ENCODE data around the gene PPTC7.
"Not testable (repeated sequence)": the region's sequence is repeated elsewhere in the genome, so short reads cannot be mapped to it uniquely, and the experiment has no call there.

PPTC7 gene

GRCh38 chr12:110575326-110575725, 7.8 kb downstream of the PPTC7 start:
- H3K27me3 Mint-ChIP-seq = no peaks in the 10 kb centered on the region

DNA sequence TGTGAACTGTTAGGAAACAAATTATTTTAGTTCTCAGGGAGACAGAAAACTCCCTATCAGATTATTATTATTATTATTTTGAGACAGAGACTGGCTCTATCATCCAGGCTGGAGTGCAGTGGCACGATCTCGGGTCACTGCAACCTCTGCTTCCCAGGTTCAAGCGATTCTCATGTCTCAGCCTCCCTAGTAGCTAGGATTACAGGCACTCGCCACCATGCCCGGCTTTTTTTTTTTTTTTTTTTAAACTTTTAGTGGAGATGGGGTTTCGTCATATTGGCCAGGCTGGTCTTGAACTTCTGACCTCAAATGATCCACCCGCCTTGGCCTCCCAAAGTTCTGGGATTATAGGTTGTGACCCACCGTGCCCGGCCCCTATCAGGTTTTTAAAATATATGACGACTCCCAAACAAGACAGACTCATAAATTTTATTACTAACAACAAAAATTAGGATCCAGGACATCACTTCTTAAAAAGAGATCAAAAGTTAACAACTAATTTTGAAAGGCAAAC, 8.3 kb downstream of the PPTC7 start:
- H3K27me3 Mint-ChIP-seq, H3K36me3 Mint-ChIP-seq: not testable (repeated sequence)
- H3K4me3 Mint-ChIP-seq = peak overlapping the region; percentile 51

More at GRCh38 chr12:110575326-110575725, 7.8 kb downstream of the PPTC7 start:
- Mint-ChIP-seq H3K4me1 (ENCODE audit: low read depth) (peaks cover 69% of the 10 kb centered on the region), H3K4me3 (peak overlapping the region; percentile 51), H3K9me3 (ENCODE audit: low read depth) (no peaks in the 10 kb centered on the region), H3K36me3 (peaks cover 5% of the 10 kb centered on the region), H3K27ac (peak overlapping the region; percentile 83)

GRCh38 chr12:110574044-110574443, 9.1 kb downstream of the PPTC7 start:
- H3K4me3 Mint-ChIP-seq = peak overlapping the region; percentile 44
- no peaks in the 10 kb centered on the region for H3K27me3 Mint-ChIP-seq
- peaks cover 4% of the 10 kb centered on the region for H3K9me3 Mint-ChIP-seq (ENCODE audit: low read depth)
- peaks cover 11% of the 10 kb centered on the region for H3K36me3 Mint-ChIP-seq
- H3K27ac Mint-ChIP-seq = peak overlapping the region; percentile 50
- H3K4me1 Mint-ChIP-seq (ENCODE audit: low read depth) = peaks cover 64% of the 10 kb centered on the region

More for the DNA sequence above, 8.3 kb downstream of the PPTC7 start:
- Mint-ChIP-seq H3K27ac (peak overlapping the region; percentile 83), H3K4me1 (ENCODE audit: low read depth) (peaks cover 65% of the 10 kb centered on the region)
- not testable (repeated sequence) for H3K9me3 Mint-ChIP-seq (ENCODE audit: low read depth)

DNA sequence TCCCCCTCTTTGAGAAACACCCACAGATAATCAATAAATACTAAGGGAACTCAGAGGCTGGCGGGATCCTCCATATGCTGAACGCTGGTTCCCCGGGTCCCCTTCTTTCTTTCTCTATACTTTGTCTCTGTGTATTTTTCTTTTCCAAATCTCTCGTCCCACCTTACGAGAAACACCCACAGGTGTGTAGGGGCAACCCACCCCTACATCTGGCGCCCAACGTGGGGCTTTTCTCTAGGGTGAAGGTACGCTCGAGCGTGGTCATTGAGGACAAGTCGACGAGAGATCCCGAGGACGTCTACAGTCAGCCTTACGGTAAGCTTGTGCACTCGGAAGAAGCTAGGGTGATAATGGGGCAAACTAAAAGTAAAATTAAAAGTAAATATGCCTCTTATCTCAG, 12.3 kb downstream of the PPTC7 start:
- not testable (repeated sequence) for H3K36me3 Mint-ChIP-seq; H3K9me3 Mint-ChIP-seq (ENCODE audit: low read depth); H3K4me3 Mint-ChIP-seq; H3K27ac Mint-ChIP-seq; H3K27me3 Mint-ChIP-seq
- H3K4me1 Mint-ChIP-seq (ENCODE audit: low read depth) = peaks cover 62% of the 10 kb centered on the region

- H3K27ac Mint-ChIP-seq = peak overlapping the region; percentile 76
- H3K4me3 Mint-ChIP-seq = peak overlapping the region; percentile 44
- not testable (repeated sequence) for H3K36me3 Mint-ChIP-seq; H3K27me3 Mint-ChIP-seq; H3K9me3 Mint-ChIP-seq (ENCODE audit: low read depth)
- peaks cover 62% of the 10 kb centered on the region for H3K4me1 Mint-ChIP-seq (ENCODE audit: low read depth)
These were observed 13.3 kb downstream of the PPTC7 start for GRCh38 chr12:110569838-110570237.

- peaks cover 4% of the 10 kb centered on the region for H3K9me3 Mint-ChIP-seq (ENCODE audit: low read depth)
- no peak overlapping the region for H3K4me3 Mint-ChIP-seq
- H3K36me3 Mint-ChIP-seq = peaks cover 9% of the 10 kb centered on the region
- no peak overlapping the region for H3K27ac Mint-ChIP-seq
- peaks cover 65% of the 10 kb centered on the region for H3K4me1 Mint-ChIP-seq (ENCODE audit: low read depth)
- H3K27me3 Mint-ChIP-seq = no peaks in the 10 kb centered on the region
These were observed 14.4 kb downstream of the PPTC7 start for GRCh38 chr12:110568752-110569151.

GRCh38 chr12:110566993-110567392, 16.1 kb downstream of the PPTC7 start:
- peaks cover 9% of the 10 kb centered on the region for H3K36me3 Mint-ChIP-seq
- H3K4me1 Mint-ChIP-seq (ENCODE audit: low read depth) = peaks cover 71% of the 10 kb centered on the region
- peaks cover 4% of the 10 kb centered on the region for H3K9me3 Mint-ChIP-seq (ENCODE audit: low read depth)
- H3K27me3 Mint-ChIP-seq = no peaks in the 10 kb centered on the region
- peak overlapping the region; percentile 17 for H3K4me3 Mint-ChIP-seq
- peak overlapping the region; percentile 84 for H3K27ac Mint-ChIP-seq

DNA sequence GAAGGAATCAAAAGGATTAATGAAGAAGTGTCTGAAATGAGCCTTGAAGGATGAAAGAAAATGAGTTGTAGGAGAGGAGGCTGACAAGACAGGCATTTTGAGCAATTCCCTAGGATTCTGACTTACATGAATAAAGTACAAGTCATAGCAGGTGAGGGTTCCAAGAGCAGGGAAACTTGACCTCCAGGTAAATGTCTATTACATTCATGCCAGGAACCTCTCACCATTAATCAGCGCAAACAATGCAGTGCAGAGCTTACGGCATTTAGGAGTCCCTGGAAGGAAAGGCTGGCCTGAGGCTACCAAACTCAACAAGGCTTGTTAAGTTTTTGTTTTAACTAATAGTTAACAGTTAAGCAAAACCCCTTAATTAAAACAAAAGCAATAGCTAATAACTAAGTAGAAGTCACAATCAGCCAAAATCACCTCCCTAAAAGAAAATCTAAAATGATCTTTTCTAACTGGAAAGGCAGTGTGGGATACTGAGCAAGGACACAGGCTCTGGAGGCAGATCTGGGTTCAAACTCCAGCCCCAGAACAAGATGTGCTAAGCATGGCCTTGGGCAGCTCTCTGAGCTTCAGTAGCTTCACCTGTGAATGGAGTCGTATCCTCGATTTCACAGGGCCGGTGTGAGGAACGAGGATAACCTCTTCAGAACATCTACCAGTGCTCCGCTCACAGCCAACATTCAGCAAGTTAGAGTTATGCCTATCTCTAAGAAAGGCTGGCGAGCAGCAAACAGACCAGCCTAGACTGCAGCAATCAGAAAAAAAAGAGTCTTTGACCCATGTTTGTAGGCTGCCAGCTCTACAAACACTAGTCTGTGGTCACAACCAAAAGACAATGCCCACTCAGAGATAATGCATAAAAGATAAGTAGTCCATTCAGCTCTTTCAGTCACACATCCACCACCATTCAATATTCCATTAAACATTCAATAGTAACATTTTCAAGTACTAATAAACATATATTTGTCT, 16.9 kb downstream of the PPTC7 start:
- H3K4me3 Mint-ChIP-seq = peak overlapping the region; percentile 35
- H3K27me3 Mint-ChIP-seq = no peaks in the 10 kb centered on the region
- peaks cover 76% of the 10 kb centered on the region for H3K4me1 Mint-ChIP-seq (ENCODE audit: low read depth)
- H3K27ac Mint-ChIP-seq = peak overlapping the region; percentile 84
- H3K9me3 Mint-ChIP-seq (ENCODE audit: low read depth) = peaks cover 4% of the 10 kb centered on the region
- H3K36me3 Mint-ChIP-seq = peaks cover 6% of the 10 kb centered on the region

GRCh38 chr12:110564471-110564991, 18.6 kb downstream of the PPTC7 start:
- Mint-ChIP-seq H3K9me3 (ENCODE audit: low read depth) (no peaks in the 10 kb centered on the region), H3K36me3 (peaks cover 2% of the 10 kb centered on the region), H3K27me3 (no peaks in the 10 kb centered on the region), H3K4me1 (ENCODE audit: low read depth) (peaks cover 85% of the 10 kb centered on the region), H3K27ac (peak overlapping the region; percentile 79), H3K4me3 (no peak overlapping the region)

GRCh38 chr12:110563702-110564470, 19.2 kb downstream of the PPTC7 start:
- H3K27me3 Mint-ChIP-seq = no peaks in the 10 kb centered on the region
- H3K4me3 Mint-ChIP-seq = peak overlapping the region; percentile 65
- H3K27ac Mint-ChIP-seq = peak overlapping the region; percentile 91
- H3K9me3 Mint-ChIP-seq (ENCODE audit: low read depth) = no peaks in the 10 kb centered on the region
- H3K4me1 Mint-ChIP-seq (ENCODE audit: low read depth) = peaks cover 85% of the 10 kb centered on the region
- H3K36me3 Mint-ChIP-seq = no peaks in the 10 kb centered on the region

- H3K27me3 Mint-ChIP-seq; H3K9me3 Mint-ChIP-seq (ENCODE audit: low read depth); H3K36me3 Mint-ChIP-seq: not testable (repeated sequence)
- H3K4me1 Mint-ChIP-seq (ENCODE audit: low read depth) = peaks cover 83% of the 10 kb centered on the region
- peak overlapping the region; percentile 91 for H3K27ac Mint-ChIP-seq
- peak overlapping the region; percentile 67 for H3K4me3 Mint-ChIP-seq
These were observed 20.7 kb downstream of the PPTC7 start for GRCh38 chr12:110562386-110562785.

DNA sequence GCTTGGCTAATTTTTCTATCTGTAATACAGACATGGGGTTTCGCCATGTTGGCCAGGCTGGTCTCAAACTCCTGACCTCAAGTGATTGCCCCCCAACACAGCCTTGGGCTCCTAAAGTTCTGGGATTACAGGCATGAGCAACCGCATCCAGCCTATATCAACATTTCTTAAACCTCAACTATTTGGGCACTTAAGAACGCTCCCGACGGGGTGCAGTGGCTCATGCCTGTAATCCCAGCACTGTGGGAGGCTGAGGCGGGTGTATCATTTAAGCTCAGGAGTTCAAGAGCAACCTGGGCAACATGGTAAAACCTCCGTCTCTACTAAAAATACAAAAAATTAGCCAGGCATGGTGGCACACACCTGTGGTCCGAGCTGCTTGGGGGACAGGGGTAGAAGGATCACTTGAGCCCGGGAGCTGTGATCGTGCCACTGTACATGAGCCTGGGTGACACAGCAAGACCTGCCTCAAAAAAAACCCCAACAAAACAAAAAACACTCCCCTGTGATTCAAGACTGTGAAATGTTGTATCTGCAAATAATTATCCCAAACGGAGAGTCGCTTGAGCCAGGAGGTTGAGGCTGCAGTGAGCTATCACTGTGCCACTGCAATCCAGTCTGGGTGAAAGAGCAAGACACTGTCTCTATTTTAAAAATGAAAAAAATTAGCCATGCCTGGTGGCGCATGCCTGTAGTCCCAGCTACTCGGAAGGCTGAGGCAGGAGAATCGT, 21.5 kb downstream of the PPTC7 start:
- H3K36me3 Mint-ChIP-seq = peaks cover 8% of the 10 kb centered on the region
- H3K27ac Mint-ChIP-seq = peak overlapping the region; percentile 92
- no peaks in the 10 kb centered on the region for H3K27me3 Mint-ChIP-seq
- H3K4me3 Mint-ChIP-seq = peak overlapping the region; percentile 74
- H3K9me3 Mint-ChIP-seq (ENCODE audit: low read depth) = no peaks in the 10 kb centered on the region
- H3K4me1 Mint-ChIP-seq (ENCODE audit: low read depth) = peaks cover 83% of the 10 kb centered on the region

- Mint-ChIP-seq H3K27ac (peak overlapping the region; percentile 85), H3K4me3 (peak overlapping the region; percentile 35), H3K9me3 (ENCODE audit: low read depth) (no peaks in the 10 kb centered on the region), H3K36me3 (peaks cover 8% of the 10 kb centered on the region), H3K27me3 (no peaks in the 10 kb centered on the region), H3K4me1 (ENCODE audit: low read depth) (peaks cover 82% of the 10 kb centered on the region)
These were observed 22.2 kb downstream of the PPTC7 start for GRCh38 chr12:110560946-110561345.

- Mint-ChIP-seq H3K4me3 (peak overlapping the region; percentile 1), H3K4me1 (ENCODE audit: low read depth) (peaks cover 82% of the 10 kb centered on the region), H3K36me3 (peaks cover 8% of the 10 kb centered on the region), H3K27ac (no peak overlapping the region), H3K9me3 (ENCODE audit: low read depth) (no peaks in the 10 kb centered on the region), H3K27me3 (no peaks in the 10 kb centered on the region)
These were observed 23.1 kb downstream of the PPTC7 start for GRCh38 chr12:110560048-110560447.
